Kidney (tissue), 14 donors: ENCODE measurements around the gene ZNF512. TPM values are rescaled to one million over a fixed set of nuclear protein-coding genes. Genes with fewer than 3 reads are reported as not detected.

Source experiments
- DNase-seq, 5 donors: peaks; one replicate each; pipeline ENCODE4 v3.0.0-alpha.2; 2013 to 2020
- FAIRE-seq: peaks from 2 replicates; lab custom pipeline; 2012; peaks lifted over from hg19 to GRCh38; lab: Jason Lieb, UNC
- H3K27ac ChIP-seq, 2 donors: one replicate each; pipeline ENCODE4 v1.7.0; 2013; ENCODE audit warnings: low read depth in 2 of 2, low read length in 2 of 2, inconsistent platforms in 1 of 2
- H3K27me3 ChIP-seq: one replicate; pipeline ENCODE4 v1.7.1; 2013; ENCODE audit warnings: low read length, inconsistent platforms; ENCODE audit not compliant: control insufficient read depth, insufficient read depth
- H3K36me3 ChIP-seq, 3 donors: one replicate each; pipeline versions ENCODE4 v1.7.0 to v1.7.1; 2013; ENCODE audit warnings: low read length in 3 of 3, control low read depth in 1 of 3, inconsistent platforms in 1 of 3; ENCODE audit not compliant: insufficient read depth in 3 of 3, control insufficient read depth in 2 of 3
- H3K4me1 ChIP-seq, 3 donors: one replicate each; pipeline versions ENCODE4 v1.7.0 to v1.7.1; 2013; ENCODE audit warnings: low read length in 3 of 3, inconsistent platforms in 1 of 3, low read depth in 1 of 3; ENCODE audit not compliant: control insufficient read depth in 2 of 3, insufficient read depth in 2 of 3
- H3K4me3 ChIP-seq, 3 donors: one replicate each; pipeline versions ENCODE4 v1.7.0 to v1.8.1; 2013; ENCODE audit warnings: low read length in 3 of 3, control low read depth in 1 of 3, inconsistent platforms in 1 of 3
- H3K9ac ChIP-seq, 3 donors: one replicate each; pipeline versions ENCODE4 v1.7.0 to v1.7.1; 2013; ENCODE audit warnings: low read length in 3 of 3, control low read depth in 1 of 3, inconsistent platforms in 1 of 3
- H3K9me3 ChIP-seq, 3 donors: one replicate each; pipeline versions ENCODE4 v1.7.0 to v1.7.1; 2013; ENCODE audit warnings: low read length in 3 of 3, control low read depth in 1 of 3, inconsistent platforms in 1 of 3; ENCODE audit not compliant: control insufficient read depth in 2 of 3, insufficient read depth in 1 of 3
- CTCF ChIP-seq: IDR thresholded peaks from 3 replicates; pipeline ENCODE4 v1.5.1; 2012; ENCODE audit warnings: mild to moderate bottlenecking, moderate library complexity, borderline replicate concordance; ENCODE audit not compliant: insufficient read depth; ENCODE audit errors: extremely low read depth
- intact Hi-C: fragments of 100-400 bp; cut with DNase I; formaldehyde crosslinking; loops from one replicate; pipeline ENCODE4 v1.11.1; 2022
- polyA plus RNA-seq: library from polyadenylated mRNA; stranded (reverse); fragments of 350-450 nt; fragmentation: Illumina TruSeq; extraction: RNeasy Lipid Tissue Mini Kit (QIAGEN cat#74804); gene quantifications from one replicate; pipeline ENCODE4 v1.2.3, GENCODE V29; 2014; ENCODE audit warnings: low read depth, low replicate concordance; ENCODE audit not compliant: insufficient read depth
- total RNA-seq: library from RNA; stranded (reverse); fragmentation: NEBNext Ultra II Directional; extraction: Animal tissue kit (Norgen Biotek cat#: 25700); gene quantifications from one replicate; pipeline ENCODE4 v1.2.1, GENCODE V29; 2021
- donor health status: control.
- donor health status: control.
- donor health status: control.
- donor health status: control.
- donor health status: control.
- donor health status: DM: yes; HTN: yes; CAD: no.
- donor health status: Normal renal cell carcinoma (clear cell type).

The ZNF512 gene
- total and polyA plus RNA-seq, 2 donors from 2014 or later = 15.1 to 40.6 TPM

DNA sequence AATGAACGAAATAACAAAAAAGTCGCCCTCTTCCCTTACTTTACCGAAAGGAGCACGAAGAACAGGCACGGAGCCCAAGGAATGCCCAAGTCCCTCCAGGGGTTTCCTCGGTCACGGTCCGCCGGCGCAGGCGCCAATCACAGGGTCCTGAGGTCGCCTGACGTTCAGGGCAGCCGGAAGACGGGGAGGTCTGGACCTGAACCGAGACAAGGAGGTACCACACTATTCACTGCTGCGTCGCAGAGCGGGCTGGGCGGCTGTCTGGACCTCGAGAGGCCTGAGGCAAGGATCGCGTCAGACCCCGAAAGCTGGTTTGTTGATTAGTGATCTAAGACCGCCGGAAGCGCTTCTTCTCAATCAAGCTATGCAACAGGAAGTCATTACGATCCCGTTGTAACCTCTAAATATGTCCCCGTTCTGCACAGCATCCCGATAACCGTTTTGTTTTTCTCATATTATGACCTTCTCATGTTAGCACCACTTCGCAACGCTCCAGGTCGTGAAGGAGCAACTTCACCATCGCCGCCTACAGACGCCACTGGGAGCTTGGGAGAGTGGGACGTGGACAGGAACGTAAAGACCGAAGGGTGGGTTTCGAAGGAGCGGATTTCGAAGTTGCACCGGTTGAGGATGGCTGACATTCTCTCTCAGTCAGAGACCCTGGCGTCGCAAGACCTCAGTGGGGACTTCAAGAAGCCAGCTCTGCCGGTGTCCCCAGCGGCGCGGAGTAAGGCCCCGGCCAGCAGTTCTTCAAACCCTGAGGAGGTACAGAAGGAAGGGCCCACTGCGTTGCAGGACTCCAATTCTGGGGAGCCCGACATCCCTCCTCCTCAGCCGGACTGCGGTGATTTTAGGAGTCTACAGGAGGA is 80.7 kb downstream of the ZNF512 start, which contains the start of the genes SLC4A1AP and SUPT7L:
SLC4A1AP (plus strand) TSS at position 605 of the 869 bp plus-strand sequence; CDS start at position 631, 26 bp downstream.
SUPT7L (minus strand) TSS at position 330 of the 869 bp plus-strand sequence. CDS start 1,422 bp downstream, outside the sequence.
- H3K27me3 ChIP-seq = no peaks in the 10 kb centered on the region
- peaks cover 4 to 24% (median 12%) of the 10 kb centered on the region in 3 donors for H3K36me3 ChIP-seq
- H3K9ac ChIP-seq = peak within 1 kb of the TSS; percentile 70 to 100 (median 78)
- FAIRE-seq = no peak
- TF ChIP-seq CTCF = no peak
- H3K4me1 ChIP-seq = peaks cover 3 to 12% (median 12%) of the 10 kb centered on the region in 3 donors
- H3K9me3 ChIP-seq = no peaks in the 10 kb centered on the region
- intact Hi-C loops = no loop called here
- peak within 1 kb of the TSS; percentile 97 to 100 (median 100) for H3K4me3 ChIP-seq
- DNase-seq = peak; percentile 83 to 93 (median 89)
- peak within 1 kb of the TSS; percentile 91 to 95 for H3K27ac ChIP-seq

GRCh38 chr2:27664154-27664574 is 81.3 kb downstream of the ZNF512 start:
- FAIRE-seq = no peak
- H3K36me3 ChIP-seq = peaks cover 4 to 23% (median 15%) of the 10 kb centered on the region in 3 donors
- H3K4me3 ChIP-seq = peak overlapping the region; percentile 97 to 100 (median 100)
- H3K27ac ChIP-seq = peak overlapping the region in 1 of 2 donors; percentile 91
- no peaks in the 10 kb centered on the region for H3K27me3 ChIP-seq
- H3K9ac ChIP-seq = peak overlapping the region; percentile 70 to 100 (median 78)
- no peak for TF ChIP-seq CTCF
- intact Hi-C loops = no loop called here
- peak in 1 of 5 donors; percentile 74 for DNase-seq
- no peaks in the 10 kb centered on the region for H3K9me3 ChIP-seq
- H3K4me1 ChIP-seq = peaks cover 3 to 12% (median 12%) of the 10 kb centered on the region in 3 donors

DNA sequence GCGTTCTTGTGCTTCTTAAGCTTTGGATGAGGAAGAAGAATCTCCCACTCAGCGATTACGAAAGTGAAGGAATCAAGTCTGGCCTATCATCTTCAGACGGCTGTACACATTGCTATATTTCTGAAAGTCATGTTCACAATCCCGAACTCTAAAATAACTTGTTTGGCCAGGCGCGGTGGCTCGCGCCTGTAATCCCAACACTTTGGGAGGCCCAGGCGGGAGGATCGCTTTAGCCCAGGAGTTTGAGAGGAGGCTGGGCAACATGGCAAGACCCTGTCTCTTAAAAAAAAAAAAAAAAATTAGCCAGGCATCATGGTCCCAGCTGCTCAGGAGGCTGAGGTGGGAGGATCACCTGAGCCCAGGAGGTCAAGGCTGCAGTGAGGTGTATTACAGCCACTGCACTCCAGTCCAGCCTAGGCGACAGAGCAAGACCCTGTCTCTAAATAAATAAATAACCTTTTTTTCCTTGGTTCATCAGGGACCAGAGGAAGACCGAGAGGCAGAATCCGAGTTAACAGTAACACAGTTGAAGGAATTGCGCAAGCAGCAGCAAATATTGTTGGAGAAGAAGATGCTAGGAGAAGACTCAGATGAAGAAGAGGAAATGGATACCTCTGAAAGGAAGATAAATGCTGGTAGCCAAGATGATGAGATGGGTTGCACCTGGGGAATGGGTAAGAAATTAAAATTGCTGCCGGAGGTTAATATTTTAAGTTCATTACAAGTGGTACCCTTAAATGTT is 82.0 kb downstream of the ZNF512 start:
- FAIRE-seq = no peak
- no peaks in the 10 kb centered on the region for H3K9me3 ChIP-seq
- H3K4me1 ChIP-seq = peaks cover 3 to 12% (median 12%) of the 10 kb centered on the region in 3 donors
- intact Hi-C loops = no loop called here
- no peak for TF ChIP-seq CTCF
- no peaks in the 10 kb centered on the region for H3K27me3 ChIP-seq
- H3K27ac ChIP-seq = no peak overlapping the region
- no peak for DNase-seq
- H3K9ac ChIP-seq = peak overlapping the region; percentile 70 to 100 (median 78)
- H3K4me3 ChIP-seq = peak overlapping the region; percentile 97 to 100 (median 100)
- H3K36me3 ChIP-seq = peaks cover 4 to 20% (median 13%) of the 10 kb centered on the region in 3 donors
